ENCODE data around the gene TMBIM4. TPM values are rescaled to one million over a fixed set of nuclear protein-coding genes. Genes with fewer than 3 reads are reported as not detected.

TMBIM4 gene
- total and polyA plus RNA-seq, 2 of the 4 experiments (the other 2 are of a cell fraction) = 38.7 to 59.3 TPM

GRCh38 chr12:66103016-66103913 lies 66.5 kb downstream of the TMBIM4 start:
- no peak overlapping the region for H2AK5ac ChIP-seq (ENCODE audit: low read depth, low read length)
- no peak overlapping the region for H2AK9ac ChIP-seq (replicated peaks; ENCODE audit: low read depth, low read length, poor library complexity)
- H3K4me1 ChIP-seq (ENCODE audit: control insufficient read depth, insufficient read depth, low read length) = peaks cover 4% of the 10 kb centered on the region
- no peak overlapping the region for H2BK5ac ChIP-seq (ENCODE audit: low read depth, low read length, poor library complexity, severe bottlenecking)
- H3K14ac ChIP-seq (replicated peaks; ENCODE audit: low read depth, low read length) = no peak overlapping the region
- H3K4me3 ChIP-seq (ENCODE audit: insufficient read depth, low read depth, low read length) = no peak overlapping the region
- no peaks in the 10 kb centered on the region for H4K20me1 ChIP-seq (ENCODE audit: insufficient read depth, low read length)
- H3K79me1 ChIP-seq (ENCODE audit: low read depth in 1 of 2, low read length in 2 of 2) = no peaks in the 10 kb centered on the region
- dilution Hi-C loops (cut with HindIII; ENCODE audit: low sequenced_read_pairs, unreplicated experiment) = no loop called here
- POLR2A ChIA-PET (ENCODE audit: unreplicated experiment) = interaction anchor here (0.6 kb wide), 1 partner anchor 338 kb away, joined by 3 read pairs; no protein-coding TSS in a partner anchor
- H2BK20ac ChIP-seq (ENCODE audit: low read depth, low read length) = no peak overlapping the region
- H3K23ac ChIP-seq (ENCODE audit: low read depth, low read length) = peak overlapping the region; percentile 56; the same call in 1 of the 2 replicates
- H3K27me3 ChIP-seq (ENCODE audit: control insufficient read depth, insufficient read depth, low read length) = no peaks in the 10 kb centered on the region
- no peak overlapping the region for H3K56ac ChIP-seq (ENCODE audit: extremely low read depth, insufficient read depth, low read length)
- peak; percentile 21; the same call in 1 of the 2 replicates for ATAC-seq (ENCODE audit: low read depth)
- H3K9ac ChIP-seq (ENCODE audit: low read depth, low read length) = no peak overlapping the region
- no peaks in the 10 kb centered on the region for H3K9me3 ChIP-seq (ENCODE audit: control insufficient read depth, insufficient read depth, low read length)
- H2BK15ac ChIP-seq (ENCODE audit: low read depth, low read length) = 0 out of 3 replicates have a peak overlapping the region, but pooled peaks have one; percentile 57
- H2AFZ ChIP-seq (replicated peaks; ENCODE audit: low read length, poor library complexity) = no peak overlapping the region
- no peaks in the 10 kb centered on the region for H3K9me1 ChIP-seq (ENCODE audit: insufficient read depth, low read length)
- H4K91ac ChIP-seq (ENCODE audit: insufficient read depth, low read depth, low read length) = no peak overlapping the region
- H3K27ac ChIP-seq (ENCODE audit: insufficient read depth, low read length) = no peak overlapping the region
- H3K18ac ChIP-seq (ENCODE audit: low read depth, low read length) = no peak overlapping the region
- in situ Hi-C loops (cut with MboI; ENCODE audit: low sequenced_read_pairs) = loop anchor here (10.0 kb wide), 1 partner anchor 1208 kb away; no protein-coding TSS in a partner anchor
- intact Hi-C loops (cut with micrococcal nuclease) = loop anchor here (10.0 kb wide), 1 partner anchor 1298 kb away; no protein-coding TSS in a partner anchor
- no peak overlapping the region for H3K4me2 ChIP-seq (ENCODE audit: low read depth, low read length)
- no peaks in the 10 kb centered on the region for H3K36me3 ChIP-seq (ENCODE audit: control insufficient read depth, insufficient read depth, low read length)
- BruUV-seq (replicated peaks) = no TSS peak
- CTCF ChIA-PET = interaction anchor here (0.6 kb wide), 1 partner anchor 83 kb away, joined by 3 read pairs; no protein-coding TSS in a partner anchor
- DNase-seq = peak; percentile 31
- no peak overlapping the region for H4K8ac ChIP-seq (ENCODE audit: low read depth in 2 of 2, low read length in 2 of 2)
- no peak overlapping the region for H2BK120ac ChIP-seq (ENCODE audit: low read depth, low read length)
- no peak overlapping the region; the same call in 1 of the 2 replicates for H3K4ac ChIP-seq (ENCODE audit: low read depth, low read length)
- H4K5ac ChIP-seq (ENCODE audit: low read depth, low read length) = no peak overlapping the region
- no CpG with 5 or more reads among the region's 3 CpGs for WGBS, 2 experiments (ENCODE audit: extremely low coverage in 2 of 2, insufficient read length in 1 of 2)
- TF ChIP-seq MXI1 (IDR thresholded peaks at IDR 0.05; ENCODE audit: borderline replicate concordance, low read depth, low read length) = no peak
- 0 out of 2 replicates have a peak, but pooled peaks have one; percentile 9 for TF ChIP-seq CTCF (conservative IDR thresholded peaks at IDR 0.05; ENCODE audit: low read depth, low read length)

Measured in IMR-90 (cell line).